WTC11 (cell line): Measurements from ENCODE around the gene TERC. TPM values are rescaled to one million over a fixed set of nuclear protein-coding genes. Genes with fewer than 3 reads are reported as not detected.

Source experiments
- ATAC-seq: fragments of 200-7000 bp; cut with Tn5 transposase; 2 replicates; pipeline ENCODE4 v1.10.0; 2021; ENCODE audit warnings: mild to moderate bottlenecking, moderate library complexity
- CTCF ChIA-PET: fragments of 300-600 bp; sonication (Branson Sonifier 250); formaldehyde crosslinking; loops from one replicate; lab custom pipeline; 2021; ENCODE audit warnings: antibody characterized with exemption; lab: Charles Lee
- POLR2A ChIA-PET: fragments of 350-600 bp; sonication (Branson Sonifier 250); formaldehyde crosslinking; loops from one replicate; lab custom pipeline; 2021; ENCODE audit warnings: antibody characterized with exemption; lab: Charles Lee
- DNase-seq: peaks from one replicate; pipeline ENCODE4 v3.0.0; 2021; ENCODE audit warnings: low spot score
- H3K27ac Mint-ChIP-seq: 2 replicates; pipeline ENCODE4 v1.8.0; 2021; ENCODE audit warnings: mixed read lengths
- H3K27me3 Mint-ChIP-seq: 2 replicates; pipeline ENCODE4 v1.8.0; 2021; ENCODE audit warnings: low read depth, mild to moderate bottlenecking, moderate library complexity, mixed read lengths
- H3K36me3 Mint-ChIP-seq: 2 replicates; pipeline ENCODE4 v1.8.0; 2021; ENCODE audit warnings: mixed read lengths
- H3K4me1 Mint-ChIP-seq: 2 replicates; pipeline ENCODE4 v1.8.0; 2022; ENCODE audit warnings: mixed read lengths
- H3K4me3 Mint-ChIP-seq: 2 replicates; pipeline ENCODE4 v1.8.0; 2021; ENCODE audit warnings: mild to moderate bottlenecking, moderate library complexity, mixed read lengths
- H3K9me3 Mint-ChIP-seq: 2 replicates; pipeline ENCODE4 v1.8.0; 2021; ENCODE audit warnings: mixed read lengths
- AFF4 ChIP-seq: sonication (generic); formaldehyde crosslinking; IDR thresholded peaks from 2 replicates; pipeline ENCODE4 v1.8.1; 2023; ENCODE audit warnings: mild to moderate bottlenecking, missing genetic modification reagents, borderline replicate concordance
- ERG ChIP-seq: fragments of 250-450 bp; sonication (Bioruptor Pico); IDR thresholded peaks from 2 replicates; pipeline ENCODE4 v1.8.0; 2021; ENCODE audit warnings: mild to moderate bottlenecking
- FOXP1 ChIP-seq: sonication (generic); formaldehyde crosslinking; IDR thresholded peaks from 2 replicates; pipeline ENCODE4 v1.8.0; 2022; ENCODE audit warnings: missing genetic modification reagents, mild to moderate bottlenecking, moderate library complexity, borderline replicate concordance
- FOXP4 ChIP-seq: sonication (generic); formaldehyde crosslinking; IDR thresholded peaks from 2 replicates; pipeline ENCODE4 v1.8.0; 2022; ENCODE audit warnings: mild to moderate bottlenecking, missing genetic modification reagents
- GRHL2 ChIP-seq: fragments of 250-450 bp; sonication (Bioruptor Pico); IDR thresholded peaks from 2 replicates; pipeline ENCODE4 v1.8.0; 2022; ENCODE audit warnings: mild to moderate bottlenecking, moderate library complexity; ENCODE audit not compliant: insufficient replicate concordance, severe bottlenecking
- NFE2L1 ChIP-seq: sonication (generic); formaldehyde crosslinking; IDR thresholded peaks from 2 replicates; pipeline ENCODE4 v1.8.1; 2023; ENCODE audit warnings: missing genetic modification reagents
- NFYB ChIP-seq: sonication (generic); formaldehyde crosslinking; conservative IDR thresholded peaks from 2 replicates; pipeline ENCODE4 v1.8.0; 2022; ENCODE audit warnings: low read depth, missing genetic modification reagents
- NR2C2 ChIP-seq: sonication (generic); formaldehyde crosslinking; IDR thresholded peaks from 2 replicates; pipeline ENCODE4 v1.8.0; 2022; ENCODE audit warnings: mild to moderate bottlenecking, missing genetic modification reagents
- OVOL2 ChIP-seq: fragments of 250-450 bp; sonication (Bioruptor Pico); IDR thresholded peaks from 2 replicates; pipeline ENCODE4 v1.9.0; 2021; ENCODE audit warnings: mild to moderate bottlenecking, borderline replicate concordance
- TCF7 ChIP-seq: sonication (generic); formaldehyde crosslinking; IDR thresholded peaks from 2 replicates; pipeline ENCODE4 v1.8.0; 2022; ENCODE audit warnings: mild to moderate bottlenecking, low read depth, missing genetic modification reagents, moderate library complexity
- ZBTB21 ChIP-seq: sonication (generic); formaldehyde crosslinking; IDR thresholded peaks from 2 replicates; pipeline ENCODE4 v1.8.1; 2023; ENCODE audit warnings: mild to moderate bottlenecking, missing genetic modification reagents, borderline replicate concordance
- ZNF263 ChIP-seq: sonication (generic); formaldehyde crosslinking; IDR thresholded peaks from 2 replicates; pipeline ENCODE4 v1.8.1; 2022; ENCODE audit warnings: low read depth, mild to moderate bottlenecking, moderate library complexity, missing genetic modification reagents
- ZNF416 ChIP-seq: fragments of 250-450 bp; sonication (Bioruptor Pico); IDR thresholded peaks from 2 replicates; pipeline ENCODE4 v1.9.0; 2021; ENCODE audit warnings: mild to moderate bottlenecking, inconsistent platforms
- ZNF532 ChIP-seq: fragments of 250-450 bp; sonication (Bioruptor Pico); IDR thresholded peaks from 2 replicates; pipeline ENCODE4 v1.9.0; 2021; ENCODE audit warnings: mild to moderate bottlenecking, borderline replicate concordance
- total RNA-seq: library from RNA; stranded (reverse); gene quantifications from 3 replicates; pipeline ENCODE4 v1.2.3, GENCODE V29; 2021
- TF ChIP-seq, protein P1 (sequence below): sonication (generic); formaldehyde crosslinking; IDR thresholded peaks from 2 replicates; pipeline ENCODE4 v1.8.1; 2022; ENCODE audit warnings: mild to moderate bottlenecking, moderate library complexity, missing genetic modification reagents

The TERC gene
- total RNA-seq, 1 experiment from 2014 or later, result 34.3 TPM

- POLR2A ChIA-PET, result interaction anchor here (1.1 kb wide), 1 partner anchor 274 kb away, joined by 3 read pairs; no protein-coding TSS in a partner anchor
- Mint-ChIP-seq H3K4me1 (peaks cover 34% of the 10 kb centered on the region), H3K36me3 (no peaks in the 10 kb centered on the region; the same call in 1 of the 2 replicates), H3K4me3 (no peak overlapping the region), H3K9me3 (no peaks in the 10 kb centered on the region), H3K27me3 (peaks cover 27% of the 10 kb centered on the region), H3K27ac (no peak overlapping the region; the same call in 1 of the 2 replicates)
- CTCF ChIA-PET, result interaction anchor here (0.6 kb wide), 1 partner anchor 372 kb away, joined by 3 read pairs; the partner anchor contains the start of gene PHC3
- TF ChIP-seq ERG (CRISPR knock-in tag) (no peak), TCF7 (CRISPR knock-in tag) (no peak), NFE2L1 (CRISPR knock-in tag) (no peak), GRHL2 (CRISPR knock-in tag) (no peak), ZNF263 (CRISPR knock-in tag) (no peak), OVOL2 (CRISPR knock-in tag) (no peak), FOXP1 (CRISPR knock-in tag) (no peak), AFF4 (CRISPR knock-in tag) (no peak), NFYB (CRISPR knock-in tag) (no peak), ZNF532 (CRISPR knock-in tag) (no peak), NR2C2 (CRISPR knock-in tag) (no peak), FOXP4 (CRISPR knock-in tag) (no peak), ZNF416 (CRISPR knock-in tag) (no peak), ZBTB21 (no peak)
- TF ChIP-seq, protein P1, sequence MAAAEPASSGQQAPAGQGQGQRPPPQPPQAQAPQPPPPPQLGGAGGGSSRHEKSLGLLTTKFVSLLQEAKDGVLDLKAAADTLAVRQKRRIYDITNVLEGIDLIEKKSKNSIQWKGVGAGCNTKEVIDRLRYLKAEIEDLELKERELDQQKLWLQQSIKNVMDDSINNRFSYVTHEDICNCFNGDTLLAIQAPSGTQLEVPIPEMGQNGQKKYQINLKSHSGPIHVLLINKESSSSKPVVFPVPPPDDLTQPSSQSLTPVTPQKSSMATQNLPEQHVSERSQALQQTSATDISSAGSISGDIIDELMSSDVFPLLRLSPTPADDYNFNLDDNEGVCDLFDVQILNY (CRISPR knock-in tag), result no peak
- ATAC-seq (no peak), DNase-seq (no peak)
Observed at GRCh38 chr3:169809230-169809795, 44.5 kb upstream of the TERC start.
